ENCODE results near the gene CCDC85C.

DNA sequence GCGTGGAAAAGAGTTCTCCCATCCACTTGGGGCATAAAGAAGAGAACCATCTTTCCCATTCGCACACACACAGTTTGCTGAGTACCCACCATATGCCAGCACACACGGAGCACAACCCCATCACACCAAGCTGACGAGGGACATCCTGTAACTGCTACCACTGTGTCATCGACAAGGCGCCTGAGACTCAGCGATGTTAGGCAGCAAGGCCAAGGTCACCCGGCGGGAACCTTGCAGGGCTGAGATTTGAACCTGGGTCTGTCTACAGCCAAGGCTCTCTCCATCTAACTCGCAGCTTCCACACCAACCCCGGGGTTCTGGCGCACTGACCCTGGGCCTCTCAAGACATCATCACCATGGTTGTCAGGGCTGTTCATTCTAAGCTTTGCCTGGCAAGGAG, 60.0 kb downstream of the CCDC85C start:
- TF ChIP-seq, protein P1, sequence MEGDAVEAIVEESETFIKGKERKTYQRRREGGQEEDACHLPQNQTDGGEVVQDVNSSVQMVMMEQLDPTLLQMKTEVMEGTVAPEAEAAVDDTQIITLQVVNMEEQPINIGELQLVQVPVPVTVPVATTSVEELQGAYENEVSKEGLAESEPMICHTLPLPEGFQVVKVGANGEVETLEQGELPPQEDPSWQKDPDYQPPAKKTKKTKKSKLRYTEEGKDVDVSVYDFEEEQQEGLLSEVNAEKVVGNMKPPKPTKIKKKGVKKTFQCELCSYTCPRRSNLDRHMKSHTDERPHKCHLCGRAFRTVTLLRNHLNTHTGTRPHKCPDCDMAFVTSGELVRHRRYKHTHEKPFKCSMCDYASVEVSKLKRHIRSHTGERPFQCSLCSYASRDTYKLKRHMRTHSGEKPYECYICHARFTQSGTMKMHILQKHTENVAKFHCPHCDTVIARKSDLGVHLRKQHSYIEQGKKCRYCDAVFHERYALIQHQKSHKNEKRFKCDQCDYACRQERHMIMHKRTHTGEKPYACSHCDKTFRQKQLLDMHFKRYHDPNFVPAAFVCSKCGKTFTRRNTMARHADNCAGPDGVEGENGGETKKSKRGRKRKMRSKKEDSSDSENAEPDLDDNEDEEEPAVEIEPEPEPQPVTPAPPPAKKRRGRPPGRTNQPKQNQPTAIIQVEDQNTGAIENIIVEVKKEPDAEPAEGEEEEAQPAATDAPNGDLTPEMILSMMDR (IDR thresholded peaks at IDR 0.05): no peak
- TF ChIP-seq POLR2A (IDR thresholded peaks at IDR 0.05): no peak

Data from testis (tissue), 2 donors.